ENCODE data around the gene ZDHHC1. TPM values are rescaled to one million over a fixed set of nuclear protein-coding genes. Genes with fewer than 3 reads are reported as not detected.
"Not testable (repeated sequence)": the region's sequence is repeated elsewhere in the genome, so short reads cannot be mapped to it uniquely, and the experiment has no call there.

Gene ZDHHC1
- total RNA-seq, 1 donor from 2014 or later = 14.3 TPM

GRCh38 chr16:67361038-67361437 is 55.2 kb downstream of the ZDHHC1 start:
- no peak for DNase-seq (ENCODE audit: low spot score)

DNA sequence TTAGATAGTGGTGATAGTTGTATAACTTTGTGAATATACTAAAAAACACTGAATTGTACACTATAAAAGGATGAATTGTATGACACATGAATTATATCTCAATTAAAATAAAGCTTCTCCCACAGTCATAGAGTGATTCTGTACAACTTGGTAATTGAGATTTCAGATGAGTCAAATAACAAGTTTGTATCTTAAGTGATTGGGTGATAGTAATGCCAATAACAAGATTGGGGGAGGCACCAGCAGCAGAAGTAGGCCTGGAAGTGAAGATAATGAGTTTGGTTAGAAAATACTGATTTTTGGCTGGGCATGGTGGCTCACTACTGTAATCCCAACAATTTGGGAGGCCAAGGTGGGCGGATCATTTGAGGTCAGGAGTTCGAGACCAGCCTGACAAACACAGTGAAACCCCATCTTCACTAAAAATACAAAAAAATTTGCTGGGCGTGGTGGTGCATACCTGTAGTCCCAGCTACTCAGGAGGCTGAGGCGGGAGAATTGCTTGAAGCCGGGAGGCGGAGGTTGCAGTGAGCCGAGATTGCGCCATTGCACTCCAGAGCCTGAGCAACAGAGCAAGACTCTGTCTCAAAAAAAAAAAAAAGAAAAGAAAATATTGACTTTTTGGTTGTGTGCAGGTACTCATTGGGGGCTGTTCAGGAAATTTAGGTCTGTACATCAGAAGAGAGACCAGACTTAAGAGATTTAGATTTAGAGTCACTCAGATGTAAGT is 56.6 kb downstream of the ZDHHC1 start:
- not testable (repeated sequence) for DNase-seq (ENCODE audit: low spot score)

DNA sequence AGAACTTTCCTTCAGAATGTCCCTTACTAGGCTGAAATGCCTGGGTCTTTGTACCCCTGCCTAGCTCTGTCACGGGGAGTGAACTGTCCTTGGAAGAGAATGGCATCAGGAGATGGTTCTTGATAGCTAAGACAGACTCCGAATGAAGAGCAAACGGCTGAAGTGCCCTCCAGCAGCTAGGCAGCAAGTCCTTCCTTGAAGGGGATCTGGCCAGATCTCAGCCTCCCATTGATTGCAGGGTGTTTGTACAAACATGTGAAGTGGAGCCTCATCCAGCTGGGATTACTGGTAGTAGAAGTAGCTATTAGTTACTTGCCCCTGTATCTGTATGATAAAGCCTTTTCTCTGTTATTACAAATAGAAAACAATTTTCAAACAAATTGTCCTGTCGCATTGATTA is 58.7 kb downstream of the ZDHHC1 start:
- no peak for DNase-seq (ENCODE audit: low spot score)

DNA sequence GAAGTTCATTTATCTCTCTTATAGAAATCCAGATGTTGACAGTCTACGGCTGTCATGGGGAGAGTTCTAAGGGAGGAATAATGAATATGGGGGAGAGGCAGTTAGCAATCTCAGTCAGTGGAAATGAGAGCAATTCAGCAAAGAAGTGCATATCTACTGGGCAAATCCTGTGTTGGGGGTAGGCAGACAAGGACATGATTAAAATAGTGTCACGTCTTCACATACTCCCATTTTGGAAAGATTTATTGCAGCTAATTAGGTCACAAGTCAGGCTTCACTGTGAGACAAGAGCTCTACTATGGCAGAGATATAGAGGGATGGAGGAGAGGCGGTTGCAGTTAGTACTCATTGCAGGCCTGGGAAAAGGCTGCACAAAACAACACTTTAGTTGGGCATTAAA is 59.9 kb downstream of the ZDHHC1 start:
- no peak for DNase-seq (ENCODE audit: low spot score)

DNA sequence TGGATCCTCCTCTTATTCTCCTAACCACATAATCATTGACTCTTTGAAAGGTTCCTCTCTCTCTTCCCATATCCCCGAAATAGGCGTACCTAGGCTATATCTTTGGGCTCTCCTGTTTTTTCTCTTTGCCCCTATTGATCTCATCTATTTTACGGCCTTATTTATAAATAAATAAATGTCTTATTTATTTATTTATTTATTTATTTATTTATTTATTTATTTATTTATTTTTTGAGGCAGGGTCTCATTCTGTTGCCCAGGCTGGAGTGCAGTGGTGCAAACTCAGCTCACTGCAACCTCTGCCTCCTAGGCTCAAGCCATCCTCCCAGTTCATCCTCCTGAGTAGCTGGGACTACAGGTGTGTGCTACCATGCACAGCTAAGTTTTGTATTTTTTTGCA is 63.8 kb downstream of the ZDHHC1 start:
- not testable (repeated sequence) for DNase-seq (ENCODE audit: low spot score)

DNA sequence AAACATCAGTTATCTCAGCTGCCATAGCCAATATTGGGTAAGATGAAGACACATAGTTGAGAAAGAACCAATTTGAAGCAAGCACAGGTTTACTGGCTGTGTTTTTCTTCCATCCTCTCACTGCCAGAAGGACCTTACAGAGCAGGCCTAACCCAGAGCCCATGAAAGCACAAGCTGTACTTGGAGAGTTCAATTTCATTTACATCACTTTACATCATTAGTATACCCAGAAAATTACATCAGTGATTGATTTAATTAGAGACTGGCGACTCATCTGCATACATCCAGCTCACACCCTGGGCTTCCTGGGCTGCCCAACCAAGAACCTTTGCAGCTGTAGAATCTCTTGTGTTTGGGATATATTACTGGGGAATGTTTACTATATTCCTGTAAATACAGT is 66.0 kb downstream of the ZDHHC1 start:
- DNase-seq (ENCODE audit: low spot score) = no peak

- DNase-seq (ENCODE audit: low spot score) = no peak
These were observed 67.1 kb downstream of the ZDHHC1 start for GRCh38 chr16:67349172-67349571.

GRCh38 chr16:67346341-67346740 is 69.9 kb downstream of the ZDHHC1 start:
- no peak for DNase-seq (ENCODE audit: low spot score)

DNA sequence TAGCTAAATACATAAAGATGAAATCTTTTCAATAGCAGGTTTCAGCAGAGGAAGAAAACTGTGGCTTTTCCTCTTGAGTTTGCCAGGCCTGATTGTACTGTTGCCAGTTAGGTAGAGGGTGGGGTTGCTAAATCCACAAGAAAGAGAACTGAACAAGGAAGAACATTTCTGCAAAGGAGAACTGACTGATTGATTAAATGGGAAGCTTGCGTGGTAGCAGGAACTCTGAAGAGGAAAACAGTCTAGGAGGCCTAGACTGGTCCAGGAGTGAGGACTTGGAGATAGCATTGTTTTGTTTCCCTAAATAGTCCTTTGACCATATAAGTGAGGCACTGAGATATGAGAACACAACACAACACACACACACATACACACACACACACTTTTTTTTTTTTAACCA is 70.9 kb downstream of the ZDHHC1 start:
- DNase-seq (ENCODE audit: low spot score) = no peak

Other genes with a start within 250 kb of the ZDHHC1 start
- 26.8 TPM for gene NOL3, start 245.9 kb downstream of the ZDHHC1 start, total RNA-seq
- gene MATCAP1, start 232.5 kb downstream of the ZDHHC1 start, total RNA-seq = 50.7 TPM
- 5.2 TPM for gene EXOC3L1, start 226.3 kb downstream of the ZDHHC1 start, total RNA-seq
- 83.0 TPM for gene E2F4, start 224.3 kb downstream of the ZDHHC1 start, total RNA-seq
- gene ELMO3, start 217.3 kb downstream of the ZDHHC1 start, total RNA-seq = 23.5 TPM
- 30.9 TPM for gene TMEM208, start 189.3 kb downstream of the ZDHHC1 start, total RNA-seq
- 19.1 TPM for gene FHOD1, start 169.0 kb downstream of the ZDHHC1 start, total RNA-seq
- 0.86 TPM for gene SLC9A5, start 167.5 kb downstream of the ZDHHC1 start, total RNA-seq
- 10.3 TPM for gene PLEKHG4, start 136.9 kb downstream of the ZDHHC1 start, total RNA-seq
- not detected for gene KCTD19, start 89.7 kb downstream of the ZDHHC1 start, total RNA-seq
- not detected for gene LRRC36, start 89.7 kb downstream of the ZDHHC1 start, total RNA-seq
- 12.5 TPM for gene TPPP3, start 23.0 kb downstream of the ZDHHC1 start, total RNA-seq
- gene HSD11B2, start 14.6 kb upstream of the ZDHHC1 start, total RNA-seq = 5.6 TPM
- 89.2 TPM for gene ATP6V0D1, start 64.7 kb upstream of the ZDHHC1 start, total RNA-seq
- not detected for gene AGRP, start 67.1 kb upstream of the ZDHHC1 start, total RNA-seq
- 57.6 TPM for gene RIPOR1, start 112.4 kb upstream of the ZDHHC1 start, total RNA-seq
- gene CTCF, start 146.0 kb upstream of the ZDHHC1 start, total RNA-seq = 54.6 TPM
- gene CARMIL2, start 228.7 kb upstream of the ZDHHC1 start, total RNA-seq = 5.7 TPM
- 14.3 TPM for gene ACD, start 243.8 kb upstream of the ZDHHC1 start, total RNA-seq
- 1.6 TPM for gene PARD6A, start 244.5 kb upstream of the ZDHHC1 start, total RNA-seq

Data from ureter (tissue), 1 donor.